AG09319 (cell line): ENCODE measurements around the gene STK38L.

ENCODE experiments used
- DNase-seq: peaks from one replicate; pipeline ENCODE4 v3.0.0-alpha.2; 2010; ENCODE audit warnings: low read depth; ENCODE audit errors: extremely low read depth
- CTCF ChIP-seq: IDR thresholded peaks from 2 replicates; pipeline ENCODE4 v1.5.1; 2011; ENCODE audit warnings: low read depth, mild to moderate bottlenecking, inconsistent platforms, low read length, moderate library complexity

STK38L gene

GRCh38 chr12:27244689-27245488 lies 803 bp downstream of the STK38L start:
- DNase-seq: no peak
- no peak for TF ChIP-seq CTCF

- DNase-seq: no peak
- no peak for TF ChIP-seq CTCF
Measured at GRCh38 chr12:27246141-27246540, 2.1 kb downstream of the STK38L start.

GRCh38 chr12:27246774-27247173 lies 2.7 kb downstream of the STK38L start:
- DNase-seq: no peak
- no peak for TF ChIP-seq CTCF

- TF ChIP-seq CTCF: no peak
- no peak for DNase-seq
Measured at GRCh38 chr12:27252934-27253333, 8.8 kb downstream of the STK38L start.

GRCh38 chr12:27253347-27253746 lies 9.3 kb downstream of the STK38L start:
- DNase-seq: no peak
- TF ChIP-seq CTCF: no peak

GRCh38 chr12:27255806-27256205 lies 11.7 kb downstream of the STK38L start:
- TF ChIP-seq CTCF: no peak

GRCh38 chr12:27257104-27257843 lies 13.2 kb downstream of the STK38L start:
- no peak for TF ChIP-seq CTCF
- no peak for DNase-seq

More at GRCh38 chr12:27255806-27256205, 11.7 kb downstream of the STK38L start:
- no peak for DNase-seq
